IPS DF 4.7 (cell line): ENCODE measurements around the gene SLC24A4.

ENCODE experiments used
- DNase-seq: peaks from one replicate; pipeline ENCODE4 v3.0.0-alpha.2; 2013; ENCODE audit warnings: low spot score; ENCODE audit errors: extremely low read depth

Gene SLC24A4

GRCh38 chr14:92316176-92316575, 6.8 kb upstream of the SLC24A4 start:
- DNase-seq, result no peak

- no peak for DNase-seq
These were observed 6.0 kb upstream of the SLC24A4 start for GRCh38 chr14:92316937-92317336.

- DNase-seq, result no peak
These were observed 5.5 kb upstream of the SLC24A4 start for GRCh38 chr14:92317511-92317910.

- DNase-seq, result no peak
These were observed 1.3 kb upstream of the SLC24A4 start for GRCh38 chr14:92321701-92322100.

GRCh38 chr14:92322516-92322915, 449 bp upstream of the SLC24A4 start:
- DNase-seq, result no peak

- DNase-seq, result no peak
These were observed 1.2 kb downstream of the SLC24A4 start for GRCh38 chr14:92323916-92324818.

- no peak for DNase-seq
These were observed 2.9 kb downstream of the SLC24A4 start for GRCh38 chr14:92325835-92326234.

- DNase-seq, result no peak
These were observed 5.8 kb downstream of the SLC24A4 start for GRCh38 chr14:92328664-92329255.

GRCh38 chr14:92334050-92334449, 11.1 kb downstream of the SLC24A4 start:
- no peak for DNase-seq

GRCh38 chr14:92336363-92336762, 13.4 kb downstream of the SLC24A4 start:
- DNase-seq, result no peak

GRCh38 chr14:92339426-92339825, 16.5 kb downstream of the SLC24A4 start:
- DNase-seq, result no peak

GRCh38 chr14:92340071-92340470, 17.1 kb downstream of the SLC24A4 start:
- no peak for DNase-seq

GRCh38 chr14:92340931-92341330, 18.0 kb downstream of the SLC24A4 start:
- DNase-seq, result no peak

- no peak for DNase-seq
These were observed 18.8 kb downstream of the SLC24A4 start for GRCh38 chr14:92341791-92342190.

- no peak for DNase-seq
These were observed 25.2 kb downstream of the SLC24A4 start for GRCh38 chr14:92348154-92348553.

- no peak for DNase-seq
These were observed 28.8 kb downstream of the SLC24A4 start for GRCh38 chr14:92351750-92352149.

GRCh38 chr14:92352158-92352985, 29.4 kb downstream of the SLC24A4 start:
- peak; percentile 5 for DNase-seq

- DNase-seq, result no peak
These were observed 30.5 kb downstream of the SLC24A4 start for GRCh38 chr14:92353447-92353846.

GRCh38 chr14:92356677-92357076, 33.7 kb downstream of the SLC24A4 start:
- DNase-seq, result no peak

- no peak for DNase-seq
These were observed 37.8 kb downstream of the SLC24A4 start for GRCh38 chr14:92360651-92361370.

GRCh38 chr14:92362781-92363235, 39.8 kb downstream of the SLC24A4 start:
- no peak for DNase-seq
